Stimulated activated CD8-positive, alpha-beta memory T cell treated with anti-CD3 and anti-CD28 coated beads, Interleukin-12 subunit alpha, Interleukin-12 subunit beta, amount 100 ng/mL, for 24 hours (primary cell): ENCODE results near the gene MAGEA3.
"Not testable (repeated sequence)": the region's sequence is repeated elsewhere in the genome, so short reads cannot be mapped to it uniquely, and the experiment has no call there.

Experiments used
- DNase-seq: peaks from one replicate; pipeline ENCODE4 v3.0.0-alpha.2; 2020; ENCODE audit errors: extremely low read depth

Gene MAGEA3, protein sequence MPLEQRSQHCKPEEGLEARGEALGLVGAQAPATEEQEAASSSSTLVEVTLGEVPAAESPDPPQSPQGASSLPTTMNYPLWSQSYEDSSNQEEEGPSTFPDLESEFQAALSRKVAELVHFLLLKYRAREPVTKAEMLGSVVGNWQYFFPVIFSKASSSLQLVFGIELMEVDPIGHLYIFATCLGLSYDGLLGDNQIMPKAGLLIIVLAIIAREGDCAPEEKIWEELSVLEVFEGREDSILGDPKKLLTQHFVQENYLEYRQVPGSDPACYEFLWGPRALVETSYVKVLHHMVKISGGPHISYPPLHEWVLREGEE

GRCh38 chrX:152697952-152698931 is at the start of gene MAGEA3:
TSS of gene MAGEA3 (plus strand) at chrX:152698794. CDS start at chrX:152700833, 2,039 bp downstream.
- not testable (repeated sequence) for DNase-seq

- DNase-seq, result no peak
Observed at GRCh38 chrX:152652060-152652459, 46.5 kb upstream of the MAGEA3 start.

- no peak for DNase-seq
Observed at GRCh38 chrX:152652467-152652866, 46.1 kb upstream of the MAGEA3 start.

GRCh38 chrX:152656087-152656486 is 42.5 kb upstream of the MAGEA3 start:
- no peak for DNase-seq

DNA sequence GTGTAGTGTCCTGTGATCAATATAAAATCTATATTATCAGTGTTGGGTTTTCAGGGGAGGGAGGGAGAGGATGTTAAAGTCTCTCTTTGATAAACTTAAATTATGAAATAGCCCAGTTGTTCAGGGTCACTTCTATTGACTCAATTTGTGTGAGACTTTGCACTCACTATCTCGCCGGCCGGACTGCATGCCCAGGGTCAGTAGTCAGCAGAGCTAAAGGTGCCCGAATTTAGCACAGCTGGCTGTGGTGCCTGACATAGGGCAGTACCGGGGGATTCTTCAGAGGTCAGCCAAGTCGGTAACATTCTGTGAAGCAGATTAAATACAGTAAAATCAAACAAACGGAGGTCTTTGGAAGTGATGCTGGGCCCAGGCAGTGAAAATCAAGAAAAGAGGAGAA is 41.7 kb upstream of the MAGEA3 start:
- DNase-seq, result no peak

DNA sequence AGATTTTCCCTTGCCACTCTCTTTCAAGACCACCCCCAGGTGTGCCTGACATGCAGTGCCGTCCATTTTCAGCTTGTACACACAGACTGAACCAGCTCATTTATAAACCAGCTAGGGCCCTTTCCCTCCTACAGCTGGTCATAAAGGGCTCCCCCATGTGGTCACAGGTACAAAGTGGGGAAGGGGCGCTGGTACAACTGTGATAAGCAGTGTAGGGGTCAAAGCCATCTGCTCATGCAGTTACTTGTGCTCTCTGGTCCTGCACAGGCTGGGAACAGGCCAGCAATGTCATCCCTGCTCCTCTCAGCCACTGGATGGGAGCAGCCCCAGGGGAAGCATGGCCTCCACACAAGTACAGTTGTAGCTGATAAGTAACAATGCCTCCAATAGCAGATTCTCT is 40.3 kb upstream of the MAGEA3 start:
- DNase-seq, result no peak

- no peak for DNase-seq
Observed at GRCh38 chrX:152663086-152663485, 35.5 kb upstream of the MAGEA3 start.

DNA sequence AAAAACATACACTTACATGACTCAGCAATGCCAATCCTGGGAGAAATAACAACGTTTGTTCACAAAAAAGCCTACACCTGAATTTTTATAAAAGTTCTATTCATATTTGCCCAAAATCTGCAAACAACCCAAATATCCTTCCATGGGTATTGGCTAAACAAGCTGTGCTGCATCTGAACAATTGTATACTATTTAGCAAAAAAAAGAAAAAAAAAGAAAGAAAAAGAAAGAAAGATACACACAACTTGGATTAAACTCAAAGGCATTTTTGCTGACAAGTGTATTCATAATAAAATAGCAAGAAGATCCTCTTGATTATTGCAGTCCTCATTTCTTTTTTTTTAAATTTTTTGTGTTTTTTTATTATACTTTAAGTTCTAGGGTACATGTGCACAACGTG is 24.5 kb upstream of the MAGEA3 start:
- no peak for DNase-seq

DNA sequence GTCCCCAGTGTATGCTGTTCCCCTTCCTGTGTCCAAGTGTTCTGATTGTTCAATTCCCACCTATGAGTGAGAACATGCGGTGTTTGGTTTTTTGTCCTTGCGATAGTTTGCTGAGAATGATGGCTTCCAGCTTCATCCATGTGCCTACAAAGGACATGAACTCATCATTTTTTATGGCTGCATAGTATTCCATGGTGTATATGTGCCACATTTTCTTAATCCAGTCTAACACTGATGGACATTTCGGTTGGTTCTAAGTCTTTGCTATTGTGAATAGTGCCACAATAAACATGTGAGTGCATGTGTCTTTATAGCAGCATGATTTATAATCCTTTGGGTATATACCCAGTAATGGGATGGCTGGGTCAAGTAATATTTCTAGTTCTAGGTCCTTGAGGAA is 23.9 kb upstream of the MAGEA3 start:
- DNase-seq, result not testable (repeated sequence)

GRCh38 chrX:152681012-152681411 is 17.6 kb upstream of the MAGEA3 start:
- not testable (repeated sequence) for DNase-seq

DNA sequence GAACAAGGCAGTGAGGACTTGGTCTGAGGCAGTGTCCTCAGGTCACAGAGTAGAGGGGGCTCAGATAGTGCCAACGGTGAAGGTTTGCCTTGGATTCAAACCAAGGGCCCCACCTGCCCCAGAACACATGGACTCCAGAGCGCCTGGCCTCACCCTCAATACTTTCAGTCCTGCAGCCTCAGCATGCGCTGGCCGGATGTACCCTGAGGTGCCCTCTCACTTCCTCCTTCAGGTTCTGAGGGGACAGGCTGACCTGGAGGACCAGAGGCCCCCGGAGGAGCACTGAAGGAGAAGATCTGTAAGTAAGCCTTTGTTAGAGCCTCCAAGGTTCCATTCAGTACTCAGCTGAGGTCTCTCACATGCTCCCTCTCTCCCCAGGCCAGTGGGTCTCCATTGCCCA is 1.8 kb downstream of the MAGEA3 start:
- DNase-seq, result not testable (repeated sequence)

DNA sequence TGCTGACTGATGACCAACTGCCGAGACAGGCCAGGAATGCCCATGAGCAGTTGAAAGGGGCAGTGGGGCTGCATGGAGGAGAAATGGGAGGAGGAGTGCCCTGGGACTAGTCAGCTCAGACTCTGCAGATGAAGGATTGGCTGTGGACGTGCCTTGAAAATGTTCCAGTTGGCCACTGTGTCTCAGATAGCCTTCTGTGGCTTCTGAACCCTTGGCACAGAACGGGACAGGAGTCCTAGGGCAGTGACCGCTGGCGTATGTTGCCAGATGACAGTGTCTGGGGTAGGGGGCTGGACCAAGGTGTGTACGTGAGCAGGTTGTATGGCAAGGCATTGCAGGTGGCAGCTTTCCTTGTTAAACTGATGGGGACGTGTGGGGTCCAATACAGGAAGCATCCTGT is 7.9 kb downstream of the MAGEA3 start:
- not testable (repeated sequence) for DNase-seq

DNA sequence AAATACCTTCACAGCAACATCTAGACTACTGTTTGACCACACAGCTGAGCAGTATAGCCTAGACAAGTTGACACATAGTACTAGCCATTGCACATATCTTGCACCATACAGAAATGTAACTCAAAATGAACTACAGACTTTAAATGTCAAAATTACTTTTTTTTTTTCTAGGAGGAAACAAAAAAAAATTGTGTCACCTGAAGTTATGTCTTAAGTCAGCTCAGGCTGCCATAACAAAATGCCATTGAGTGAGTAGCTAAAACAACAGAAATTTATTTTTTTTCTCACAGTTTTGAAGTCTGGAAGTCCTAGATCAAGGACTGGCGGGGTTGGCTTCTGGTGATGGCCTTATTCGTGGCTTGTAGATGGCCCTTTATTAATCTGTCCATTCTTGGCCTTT is 10.6 kb downstream of the MAGEA3 start, which contains the start of gene CSAG2:
Gene CSAG2 (minus strand): TSS at position 101 of the 400 bp plus-strand sequence. CDS start 161 bp downstream, outside the sequence.
- DNase-seq, result not testable (repeated sequence)

DNA sequence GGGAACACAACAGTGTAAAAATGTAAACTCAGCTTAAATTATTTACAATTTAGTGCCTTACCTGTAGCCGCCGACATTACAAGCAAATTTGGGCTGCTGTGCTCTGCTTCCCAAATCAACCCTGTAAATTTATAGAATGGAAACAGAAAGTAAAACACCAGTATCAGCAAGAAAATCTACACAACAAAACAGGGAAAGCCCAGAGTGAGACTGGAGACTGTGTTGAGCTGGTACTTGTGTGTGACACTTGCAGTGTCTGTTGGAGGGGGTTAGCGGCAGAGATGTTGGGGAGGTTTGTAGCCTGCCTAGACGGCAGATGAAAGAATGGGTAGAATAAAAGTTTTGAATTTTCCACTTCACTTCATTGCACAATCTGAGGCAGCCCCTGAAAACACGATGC is 14.6 kb downstream of the MAGEA3 start:
- not testable (repeated sequence) for DNase-seq

DNA sequence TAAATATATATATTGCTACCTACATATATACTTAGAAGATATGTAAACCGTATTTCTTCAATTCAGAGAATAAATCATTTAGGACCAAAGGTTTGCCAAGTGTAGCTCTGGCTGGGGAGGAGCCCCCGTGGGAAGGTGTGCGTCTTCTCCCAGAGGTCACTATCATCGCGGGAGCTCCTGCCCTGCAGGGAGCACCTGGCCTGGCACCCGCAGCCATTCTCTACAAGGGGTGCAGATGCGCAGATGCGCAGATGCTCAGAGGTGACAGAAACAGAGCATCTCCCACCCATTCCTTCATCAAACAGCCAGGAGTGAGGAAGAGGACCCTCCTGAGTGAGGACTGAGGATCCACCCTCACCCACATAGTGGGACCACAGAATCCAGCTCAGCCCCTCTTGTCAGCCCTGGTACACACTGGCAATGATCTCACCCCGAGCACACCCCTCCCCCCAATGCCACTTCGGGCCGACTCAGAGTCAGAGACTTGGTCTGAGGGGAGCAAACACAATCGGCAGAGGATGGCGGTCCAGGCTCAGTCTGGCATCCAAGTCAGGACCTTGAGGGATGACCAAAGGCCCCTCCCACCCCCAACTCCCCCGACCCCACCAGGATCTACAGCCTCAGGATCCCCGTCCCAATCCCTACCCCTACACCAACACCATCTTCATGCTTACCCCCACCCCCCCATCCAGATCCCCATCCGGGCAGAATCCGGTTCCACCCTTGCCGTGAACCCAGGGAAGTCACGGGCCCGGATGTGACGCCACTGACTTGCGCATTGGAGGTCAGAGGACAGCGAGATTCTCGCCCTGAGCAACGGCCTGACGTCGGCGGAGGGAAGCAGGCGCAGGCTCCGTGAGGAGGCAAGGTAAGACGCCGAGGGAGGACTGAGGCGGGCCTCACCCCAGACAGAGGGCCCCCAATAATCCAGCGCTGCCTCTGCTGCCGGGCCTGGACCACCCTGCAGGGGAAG is 15.5 kb downstream of the MAGEA3 start, which contains the start of gene MAGEA2B:
Gene MAGEA2B (plus strand): TSS at position 814 of the 973 bp plus-strand sequence. CDS start 2,479 bp downstream, outside the sequence.
- DNase-seq, result not testable (repeated sequence)

DNA sequence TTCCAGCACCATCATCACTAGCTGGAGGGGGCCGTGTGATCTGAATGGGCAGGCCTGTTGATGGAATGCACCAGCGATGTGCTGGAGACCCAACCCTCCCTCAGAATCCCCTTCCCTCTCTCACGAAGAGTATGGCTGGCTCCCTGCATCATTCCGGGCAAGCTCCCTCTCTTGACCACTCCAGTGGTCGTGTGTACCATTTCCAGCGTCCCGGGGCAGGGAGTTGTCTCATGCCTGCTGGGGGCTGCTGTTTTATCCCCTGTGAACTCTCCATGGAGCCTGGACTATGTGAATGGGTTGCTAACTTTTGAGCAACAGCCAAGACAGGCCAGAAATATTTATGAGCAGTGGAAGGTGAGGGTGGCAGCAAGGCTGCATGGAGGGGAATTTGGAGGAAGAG is 26.8 kb downstream of the MAGEA3 start:
- no peak for DNase-seq

- no peak for DNase-seq
Observed at GRCh38 chrX:152733261-152733975, 34.8 kb downstream of the MAGEA3 start, which contains the start of the genes CSAG1 and MAGEA12. TSS of gene CSAG1 (minus strand) at chrX:152733721. CDS start at chrX:152732460, 1,261 bp downstream. TSS of gene MAGEA12 (plus strand) at chrX:152733757. CDS start at chrX:152736162, 2,405 bp downstream.

DNA sequence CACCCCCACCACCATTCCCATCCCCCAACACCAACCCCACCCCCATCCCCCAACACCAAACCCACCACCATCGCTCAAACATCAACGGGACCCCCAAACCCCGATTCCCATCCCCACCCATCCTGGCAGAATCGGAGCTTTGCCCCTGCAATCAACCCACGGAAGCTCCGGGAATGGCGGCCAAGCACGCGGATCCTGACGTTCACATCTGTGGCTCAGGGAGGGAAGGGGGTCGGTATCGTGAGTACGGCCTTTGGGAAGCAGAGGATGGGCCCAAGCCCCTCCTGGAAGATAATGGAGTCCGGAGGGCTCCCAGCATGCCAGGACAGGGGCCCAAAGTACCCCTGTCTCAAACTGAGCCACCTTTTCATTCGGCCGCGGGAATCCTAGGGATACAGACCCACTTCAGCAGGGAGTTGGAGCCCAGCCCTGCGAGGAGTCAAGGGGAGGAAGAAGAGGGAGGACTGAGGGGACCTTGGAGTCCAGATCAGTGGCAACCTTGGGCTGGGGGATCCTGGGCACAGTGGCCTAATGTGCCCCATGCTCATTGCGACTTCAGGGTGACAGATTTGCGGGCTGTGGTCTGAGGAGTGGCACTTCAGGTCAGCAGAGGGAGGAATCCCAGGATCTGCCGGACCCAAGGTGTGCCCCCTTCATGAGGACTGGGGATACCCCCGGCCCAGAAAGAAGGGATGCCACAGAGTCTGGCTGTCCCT is 35.7 kb downstream of the MAGEA3 start:
- DNase-seq, result not testable (repeated sequence)

DNA sequence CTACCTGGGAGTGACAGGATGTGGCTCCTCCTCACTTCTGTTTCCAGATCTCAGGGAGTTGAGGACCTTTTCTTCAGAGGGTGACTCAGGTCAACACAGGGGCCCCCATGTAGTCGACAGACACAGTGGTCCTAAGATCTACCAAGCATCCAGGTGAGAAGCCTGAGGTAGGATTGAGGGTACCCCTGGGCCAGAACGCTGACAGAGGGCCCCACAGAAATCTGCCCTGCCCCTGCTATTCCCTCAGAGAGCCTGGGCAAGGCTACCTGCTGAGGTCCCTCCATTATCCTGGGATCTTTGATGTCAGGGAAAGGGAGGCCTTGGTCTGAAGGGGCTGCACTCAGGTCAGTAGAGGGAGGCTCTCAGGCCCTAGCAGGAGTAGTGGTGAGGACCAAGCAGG is 36.5 kb downstream of the MAGEA3 start:
- DNase-seq, result no peak
